Prostate gland (tissue), 2 donors: ENCODE measurements around the gene AP2A1.

Experiments used
- CTCF ChIP-seq, 4 experiments: fragments of 200-600 bp in 2 of 4; fragments of 450-650 bp in 2 of 4; sonication (generic) in 2 of 4; IDR thresholded peaks; 1 replicate in 3 of 4; 2 replicates in 1 of 4; pipeline ENCODE4 v1.5.1; 2016 to 2019; ENCODE audit warnings: antibody characterized with exemption in 4 of 4, mild to moderate bottlenecking in 2 of 4, moderate library complexity in 2 of 4
- POLR2A ChIP-seq: fragments of 450-650 bp; IDR thresholded peaks from one replicate; pipeline ENCODE4 v1.6.1; 2016; ENCODE audit warnings: antibody characterized with exemption, mild to moderate bottlenecking
- POLR2AphosphoS5 ChIP-seq: sonication (generic); formaldehyde crosslinking; IDR thresholded peaks from one replicate; pipeline ENCODE4 v1.6.1; 2017; ENCODE audit warnings: antibody characterized with exemption

GRCh38 chr19:49847731-49848696 is 81.2 kb downstream of the AP2A1 start:
- TF ChIP-seq CTCF (IDR thresholded peaks at IDR 0.05) (no peak), POLR2A (no peak), POLR2AphosphoS5 (no peak)
